Neural progenitor cell (in vitro differentiated cells): Measurements from ENCODE around the gene PTPRH.

Experiments used
- EZH2 ChIP-seq: fragments of 200-600 bp; sonication (generic); IDR thresholded peaks from 2 replicates; pipeline ENCODE4 v1.6.1; 2017; ENCODE audit warnings: antibody characterized with exemption, mild to moderate bottlenecking, moderate library complexity
- TF ChIP-seq, protein P1 (sequence below): fragments of 200-600 bp; sonication (generic); IDR thresholded peaks from 2 replicates; pipeline ENCODE4 v1.5.1; 2017; ENCODE audit warnings: antibody characterized with exemption, mild to moderate bottlenecking

DNA sequence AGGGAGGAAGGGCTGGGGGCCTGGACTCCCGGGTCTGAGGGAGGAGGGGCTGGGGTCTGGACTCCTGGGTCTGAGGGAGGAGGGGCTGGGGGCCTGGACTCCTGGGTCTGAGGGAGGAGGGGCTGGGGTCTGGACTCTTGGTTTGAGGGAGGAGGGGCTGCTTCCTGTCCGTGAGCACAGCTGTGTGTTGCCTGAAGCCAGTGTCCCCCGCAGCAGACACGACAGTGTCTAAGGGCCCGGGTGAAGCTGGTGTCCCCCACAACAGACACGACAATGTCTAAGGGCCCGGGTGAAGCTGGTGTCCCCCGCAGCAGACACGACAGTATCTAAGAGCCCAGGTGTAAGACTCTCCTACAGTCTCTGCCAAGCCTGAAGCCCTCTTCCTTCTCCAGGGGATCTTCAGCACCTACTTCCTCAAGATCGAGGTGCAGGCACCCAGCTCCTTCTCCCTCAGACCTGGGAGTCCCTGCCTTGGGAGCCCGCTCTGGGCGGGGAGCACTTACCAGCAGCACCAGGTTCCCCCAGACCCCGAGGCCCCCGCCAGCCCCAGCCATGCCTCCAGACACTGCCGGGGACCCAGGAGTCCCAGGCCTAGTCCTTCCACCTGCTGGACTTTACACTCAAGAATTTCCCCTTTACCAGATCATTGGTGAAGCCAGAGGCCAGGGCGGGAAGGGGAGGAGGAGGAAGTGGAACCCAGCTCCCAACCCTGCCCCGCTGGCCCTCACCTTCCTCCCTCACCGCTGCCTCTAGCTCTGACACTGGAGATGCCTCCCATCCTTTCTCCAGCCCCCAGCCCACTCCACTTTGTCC lies at the start of gene PTPRH:
- TF ChIP-seq, protein P1, sequence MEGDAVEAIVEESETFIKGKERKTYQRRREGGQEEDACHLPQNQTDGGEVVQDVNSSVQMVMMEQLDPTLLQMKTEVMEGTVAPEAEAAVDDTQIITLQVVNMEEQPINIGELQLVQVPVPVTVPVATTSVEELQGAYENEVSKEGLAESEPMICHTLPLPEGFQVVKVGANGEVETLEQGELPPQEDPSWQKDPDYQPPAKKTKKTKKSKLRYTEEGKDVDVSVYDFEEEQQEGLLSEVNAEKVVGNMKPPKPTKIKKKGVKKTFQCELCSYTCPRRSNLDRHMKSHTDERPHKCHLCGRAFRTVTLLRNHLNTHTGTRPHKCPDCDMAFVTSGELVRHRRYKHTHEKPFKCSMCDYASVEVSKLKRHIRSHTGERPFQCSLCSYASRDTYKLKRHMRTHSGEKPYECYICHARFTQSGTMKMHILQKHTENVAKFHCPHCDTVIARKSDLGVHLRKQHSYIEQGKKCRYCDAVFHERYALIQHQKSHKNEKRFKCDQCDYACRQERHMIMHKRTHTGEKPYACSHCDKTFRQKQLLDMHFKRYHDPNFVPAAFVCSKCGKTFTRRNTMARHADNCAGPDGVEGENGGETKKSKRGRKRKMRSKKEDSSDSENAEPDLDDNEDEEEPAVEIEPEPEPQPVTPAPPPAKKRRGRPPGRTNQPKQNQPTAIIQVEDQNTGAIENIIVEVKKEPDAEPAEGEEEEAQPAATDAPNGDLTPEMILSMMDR, result no peak
- no peak for TF ChIP-seq EZH2
